ENCODE measurements around the gene ALCAM.
"Not testable (repeated sequence)": the region's sequence is repeated elsewhere in the genome, so short reads cannot be mapped to it uniquely, and the experiment has no call there.

- TF ChIP-seq, protein P1, sequence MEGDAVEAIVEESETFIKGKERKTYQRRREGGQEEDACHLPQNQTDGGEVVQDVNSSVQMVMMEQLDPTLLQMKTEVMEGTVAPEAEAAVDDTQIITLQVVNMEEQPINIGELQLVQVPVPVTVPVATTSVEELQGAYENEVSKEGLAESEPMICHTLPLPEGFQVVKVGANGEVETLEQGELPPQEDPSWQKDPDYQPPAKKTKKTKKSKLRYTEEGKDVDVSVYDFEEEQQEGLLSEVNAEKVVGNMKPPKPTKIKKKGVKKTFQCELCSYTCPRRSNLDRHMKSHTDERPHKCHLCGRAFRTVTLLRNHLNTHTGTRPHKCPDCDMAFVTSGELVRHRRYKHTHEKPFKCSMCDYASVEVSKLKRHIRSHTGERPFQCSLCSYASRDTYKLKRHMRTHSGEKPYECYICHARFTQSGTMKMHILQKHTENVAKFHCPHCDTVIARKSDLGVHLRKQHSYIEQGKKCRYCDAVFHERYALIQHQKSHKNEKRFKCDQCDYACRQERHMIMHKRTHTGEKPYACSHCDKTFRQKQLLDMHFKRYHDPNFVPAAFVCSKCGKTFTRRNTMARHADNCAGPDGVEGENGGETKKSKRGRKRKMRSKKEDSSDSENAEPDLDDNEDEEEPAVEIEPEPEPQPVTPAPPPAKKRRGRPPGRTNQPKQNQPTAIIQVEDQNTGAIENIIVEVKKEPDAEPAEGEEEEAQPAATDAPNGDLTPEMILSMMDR (conservative IDR thresholded peaks at IDR 0.05; ENCODE audit: low read depth, low read length), result not testable (repeated sequence)
- TF ChIP-seq EZH2 (IDR thresholded peaks at IDR 0.05; ENCODE audit: borderline replicate concordance, low read depth, low read length, poor library complexity, severe bottlenecking), result not testable (repeated sequence)
Measured at GRCh38 chr3:105389759-105390158, 23.1 kb downstream of the ALCAM start.
